SK-N-DZ (cell line): ENCODE measurements around the gene CBX3. TPM values are rescaled to one million over a fixed set of nuclear protein-coding genes. Genes with fewer than 3 reads are reported as not detected.
A peak's percentile ranks its signal among the peaks of the same experiment; 100 is the strongest.
"Not testable (repeated sequence)": the region's sequence is repeated elsewhere in the genome, so short reads cannot be mapped to it uniquely, and the experiment has no call there.

Experiments used
- DNase-seq: peaks from one replicate; pipeline ENCODE4 v3.0.0-alpha.2; 2015; ENCODE audit warnings: low spot score
- polyA plus RNA-seq, 2 experiments: library from polyadenylated mRNA; depleted of rRNA; stranded (reverse); fragments of >200 nt; gene quantifications; 2 replicates each; pipeline ENCODE4 v1.2.3, GENCODE V29; 2014

The CBX3 gene
- 532 and 556 TPM in 2 replicates for polyA plus RNA-seq (2014; cell fraction: cytosol; rRNA removed)
- polyA plus RNA-seq (2014; cell fraction: nucleus; rRNA removed), result 613 and 634 TPM in 2 replicates

- peak; percentile 95 for DNase-seq
Observed at GRCh38 chr7:26201247-26202018, at the start of gene CBX3. TSS of gene CBX3 (plus strand) at chr7:26201745. CDS start at chr7:26202999, 1,254 bp downstream.

GRCh38 chr7:26151953-26152781 lies 49.4 kb upstream of the CBX3 start, which contains the start of gene NFE2L3:
TSS of gene NFE2L3 (plus strand) at chr7:26152198. CDS start at chr7:26152499, 301 bp downstream.
- peak; percentile 82 for DNase-seq

- not testable (repeated sequence) for DNase-seq
Observed at GRCh38 chr7:26152782-26153240, 48.7 kb upstream of the CBX3 start.

- DNase-seq, result no peak
Observed at GRCh38 chr7:26153241-26153822, 48.2 kb upstream of the CBX3 start.

- DNase-seq, result no peak
Observed at GRCh38 chr7:26153823-26154783, 47.4 kb upstream of the CBX3 start.

- no peak for DNase-seq
Observed at GRCh38 chr7:26155531-26156375, 45.8 kb upstream of the CBX3 start.

- no peak for DNase-seq
Observed at GRCh38 chr7:26156451-26157420, 44.8 kb upstream of the CBX3 start.

- DNase-seq, result no peak
Observed at GRCh38 chr7:26157520-26158105, 43.9 kb upstream of the CBX3 start.

GRCh38 chr7:26159243-26159642 lies 42.3 kb upstream of the CBX3 start:
- no peak for DNase-seq

GRCh38 chr7:26160896-26161295 lies 40.6 kb upstream of the CBX3 start:
- DNase-seq, result no peak

- DNase-seq, result no peak
Observed at GRCh38 chr7:26162431-26162830, 39.1 kb upstream of the CBX3 start.

GRCh38 chr7:26163804-26164203 lies 37.7 kb upstream of the CBX3 start:
- DNase-seq, result not testable (repeated sequence)

GRCh38 chr7:26165950-26166683 lies 35.4 kb upstream of the CBX3 start:
- DNase-seq, result no peak

- no peak for DNase-seq
Observed at GRCh38 chr7:26166684-26167266, 34.8 kb upstream of the CBX3 start.

GRCh38 chr7:26167303-26167934 lies 34.1 kb upstream of the CBX3 start:
- DNase-seq, result no peak

- no peak for DNase-seq
Observed at GRCh38 chr7:26168458-26169023, 33.0 kb upstream of the CBX3 start.
